ENCODE measurements around the gene MSI2. TPM values are rescaled to one million over a fixed set of nuclear protein-coding genes. Genes with fewer than 3 reads are reported as not detected.
A peak's percentile ranks its signal among the peaks of the same experiment; 100 is the strongest.

Gene MSI2
- total RNA-seq, 2 donors from 2014 or later, result 112 to 119 TPM

GRCh38 chr17:57651451-57651850, 395.1 kb downstream of the MSI2 start:
- no peak for DNase-seq
- ATAC-seq (replicated peaks in 1 of 2), result no peak
- Mint-ChIP-seq H3K4me1 (ENCODE audit: low read depth) (peaks cover 2% of the 10 kb centered on the region), H3K27me3 (ENCODE audit: low read depth) (no peaks in the 10 kb centered on the region), H3K4me3 (no peak overlapping the region), H3K36me3 (ENCODE audit: insufficient read depth in 2 of 2) (peaks cover 0 to 3% of the 10 kb centered on the region in 2 donors), H3K9me3 (no peaks in the 10 kb centered on the region), H3K27ac (no peak overlapping the region)

GRCh38 chr17:57651996-57652395, 395.7 kb downstream of the MSI2 start:
- no peak overlapping the region for H3K27ac Mint-ChIP-seq
- H3K36me3 Mint-ChIP-seq (ENCODE audit: insufficient read depth in 2 of 2), result peaks cover 0 to 2% of the 10 kb centered on the region in 2 donors

GRCh38 chr17:57652811-57653210, 396.5 kb downstream of the MSI2 start:
- Mint-ChIP-seq H3K36me3 (ENCODE audit: insufficient read depth in 2 of 2) (peaks cover 0 to 2% of the 10 kb centered on the region in 2 donors), H3K9me3 (no peaks in the 10 kb centered on the region), H3K27me3 (ENCODE audit: low read depth) (no peaks in the 10 kb centered on the region), H3K27ac (no peak overlapping the region), H3K4me1 (ENCODE audit: low read depth) (no peaks in the 10 kb centered on the region), H3K4me3 (no peak overlapping the region)
- ATAC-seq (replicated peaks in 1 of 2) (no peak), DNase-seq (no peak)

More at GRCh38 chr17:57651996-57652395, 395.7 kb downstream of the MSI2 start:
- no peaks in the 10 kb centered on the region for H3K9me3 Mint-ChIP-seq
- H3K4me3 Mint-ChIP-seq, result no peak overlapping the region
- no peak for DNase-seq
- no peaks in the 10 kb centered on the region for H3K4me1 Mint-ChIP-seq (ENCODE audit: low read depth)
- H3K27me3 Mint-ChIP-seq (ENCODE audit: low read depth), result no peaks in the 10 kb centered on the region
- ATAC-seq (replicated peaks in 1 of 2), result no peak

GRCh38 chr17:57653279-57653678, 397.0 kb downstream of the MSI2 start:
- H3K9me3 Mint-ChIP-seq, result no peaks in the 10 kb centered on the region
- no peaks in the 10 kb centered on the region for H3K4me1 Mint-ChIP-seq (ENCODE audit: low read depth)

GRCh38 chr17:57654040-57654775, 397.9 kb downstream of the MSI2 start:
- DNase-seq (no peak), ATAC-seq (replicated peaks in 1 of 2) (no peak)
- Mint-ChIP-seq H3K27me3 (ENCODE audit: low read depth) (no peaks in the 10 kb centered on the region), H3K4me3 (no peak overlapping the region), H3K4me1 (ENCODE audit: low read depth) (no peaks in the 10 kb centered on the region), H3K9me3 (no peaks in the 10 kb centered on the region), H3K36me3 (ENCODE audit: insufficient read depth in 2 of 2) (peaks cover 0 to 2% of the 10 kb centered on the region in 2 donors), H3K27ac (no peak overlapping the region)

More at GRCh38 chr17:57653279-57653678, 397.0 kb downstream of the MSI2 start:
- Mint-ChIP-seq H3K27me3 (ENCODE audit: low read depth) (no peaks in the 10 kb centered on the region), H3K4me3 (no peak overlapping the region), H3K36me3 (ENCODE audit: insufficient read depth in 2 of 2) (peaks cover 0 to 2% of the 10 kb centered on the region in 2 donors), H3K27ac (no peak overlapping the region)
- DNase-seq (no peak), ATAC-seq (replicated peaks in 1 of 2) (no peak)

GRCh38 chr17:57655553-57655952, 399.2 kb downstream of the MSI2 start:
- Mint-ChIP-seq H3K4me3 (no peak overlapping the region), H3K36me3 (ENCODE audit: insufficient read depth in 2 of 2) (peaks cover 0 to 2% of the 10 kb centered on the region in 2 donors), H3K27me3 (ENCODE audit: low read depth) (no peaks in the 10 kb centered on the region), H3K4me1 (ENCODE audit: low read depth) (no peaks in the 10 kb centered on the region), H3K27ac (no peak overlapping the region), H3K9me3 (no peaks in the 10 kb centered on the region)
- DNase-seq, result no peak
- no peak for ATAC-seq (replicated peaks in 1 of 2)

- ATAC-seq (replicated peaks in 1 of 2), result no peak
- Mint-ChIP-seq H3K36me3 (ENCODE audit: insufficient read depth in 2 of 2) (peaks cover 0 to 2% of the 10 kb centered on the region in 2 donors), H3K4me1 (ENCODE audit: low read depth) (no peaks in the 10 kb centered on the region), H3K9me3 (no peaks in the 10 kb centered on the region), H3K27me3 (ENCODE audit: low read depth) (no peaks in the 10 kb centered on the region), H3K27ac (no peak overlapping the region), H3K4me3 (no peak overlapping the region)
- DNase-seq, result no peak
Observed at GRCh38 chr17:57657211-57657610, 400.9 kb downstream of the MSI2 start.

- ATAC-seq (replicated peaks in 1 of 2), result no peak
- no peak overlapping the region for H3K27ac Mint-ChIP-seq
Observed at GRCh38 chr17:57662041-57662440, 405.7 kb downstream of the MSI2 start.

GRCh38 chr17:57662644-57663308, 406.5 kb downstream of the MSI2 start:
- Mint-ChIP-seq H3K27me3 (ENCODE audit: low read depth) (no peaks in the 10 kb centered on the region), H3K4me3 (no peak overlapping the region), H3K36me3 (ENCODE audit: insufficient read depth in 2 of 2) (no peaks in the 10 kb centered on the region), H3K27ac (no peak overlapping the region), H3K4me1 (ENCODE audit: low read depth) (no peaks in the 10 kb centered on the region), H3K9me3 (no peaks in the 10 kb centered on the region)
- DNase-seq (peak; percentile 21 to 25), ATAC-seq (replicated peaks in 1 of 2) (peak in 1 of 2 donors; percentile 41)

More at GRCh38 chr17:57662041-57662440, 405.7 kb downstream of the MSI2 start:
- DNase-seq, result no peak
- Mint-ChIP-seq H3K36me3 (ENCODE audit: insufficient read depth in 2 of 2) (no peaks in the 10 kb centered on the region), H3K9me3 (no peaks in the 10 kb centered on the region), H3K4me3 (no peak overlapping the region), H3K27me3 (ENCODE audit: low read depth) (no peaks in the 10 kb centered on the region), H3K4me1 (ENCODE audit: low read depth) (no peaks in the 10 kb centered on the region)

GRCh38 chr17:57663326-57664070, 407.2 kb downstream of the MSI2 start:
- Mint-ChIP-seq H3K27me3 (ENCODE audit: low read depth) (no peaks in the 10 kb centered on the region), H3K27ac (no peak overlapping the region), H3K9me3 (no peaks in the 10 kb centered on the region), H3K4me1 (ENCODE audit: low read depth) (peaks cover 5% of the 10 kb centered on the region), H3K4me3 (no peak overlapping the region), H3K36me3 (ENCODE audit: insufficient read depth in 2 of 2) (no peaks in the 10 kb centered on the region)
- ATAC-seq (replicated peaks in 1 of 2), result no peak
- no peak for DNase-seq

- Mint-ChIP-seq H3K27me3 (ENCODE audit: low read depth) (no peaks in the 10 kb centered on the region), H3K36me3 (ENCODE audit: insufficient read depth in 2 of 2) (no peaks in the 10 kb centered on the region), H3K27ac (no peak overlapping the region), H3K4me1 (ENCODE audit: low read depth) (peaks cover 7% of the 10 kb centered on the region), H3K9me3 (no peaks in the 10 kb centered on the region), H3K4me3 (no peak overlapping the region)
- ATAC-seq (replicated peaks in 1 of 2) (no peak), DNase-seq (no peak)
Observed at GRCh38 chr17:57665128-57665527, 408.8 kb downstream of the MSI2 start.

GRCh38 chr17:57665696-57666095, 409.4 kb downstream of the MSI2 start:
- Mint-ChIP-seq H3K9me3 (no peaks in the 10 kb centered on the region), H3K4me1 (ENCODE audit: low read depth) (peaks cover 13% of the 10 kb centered on the region), H3K4me3 (no peak overlapping the region), H3K36me3 (ENCODE audit: insufficient read depth in 2 of 2) (no peaks in the 10 kb centered on the region), H3K27me3 (ENCODE audit: low read depth) (no peaks in the 10 kb centered on the region), H3K27ac (no peak overlapping the region)
- ATAC-seq (replicated peaks in 1 of 2) (no peak), DNase-seq (no peak)

- DNase-seq (no peak), ATAC-seq (replicated peaks in 1 of 2) (no peak)
- Mint-ChIP-seq H3K4me3 (no peak overlapping the region), H3K9me3 (no peaks in the 10 kb centered on the region), H3K4me1 (ENCODE audit: low read depth) (peaks cover 19% of the 10 kb centered on the region), H3K27me3 (ENCODE audit: low read depth) (no peaks in the 10 kb centered on the region), H3K36me3 (ENCODE audit: insufficient read depth in 2 of 2) (no peaks in the 10 kb centered on the region), H3K27ac (no peak overlapping the region)
Observed at GRCh38 chr17:57666201-57666870, 410.0 kb downstream of the MSI2 start.
